PC-3 (cell line): ENCODE measurements around the gene AFF4. TPM values are rescaled to one million over a fixed set of nuclear protein-coding genes. Genes with fewer than 3 reads are reported as not detected.

Experiments used
- ATAC-seq: fragments of 200-7000 bp; cut with Tn5 transposase; 2 replicates; pipeline ENCODE4 v1.9.1; 2020; ENCODE audit warnings: mild to moderate bottlenecking, moderate library complexity
- BruUV-seq: library from RNA; stranded (reverse); fragments of 400-500 nt; replicated peaks from 2 replicates; lab custom pipeline; 2021; lab: Mats Ljungman, UMichigan
- CTCF ChIA-PET: fragments of 300-600 bp; sonication (Branson Sonifier 250); formaldehyde crosslinking; loops from one replicate; lab custom pipeline; 2022; ENCODE audit warnings: antibody characterized with exemption; lab: Charles Lee
- POLR2A ChIA-PET: fragments of 300-600 bp; sonication (Branson Sonifier 250); formaldehyde crosslinking; loops from one replicate; lab custom pipeline; 2022; ENCODE audit warnings: antibody characterized with exemption; ENCODE audit not compliant: unreplicated experiment; lab: Charles Lee
- DNase-seq: peaks from one replicate; pipeline ENCODE4 v3.0.0-alpha.2; 2015
- H2AFZ ChIP-seq: fragments of 300-600 bp; sonication (generic); 2 replicates; pipeline ENCODE4 v1.6.0; 2016; ENCODE audit warnings: antibody characterized with exemption, low read length
- H3F3A ChIP-seq: fragments of 300-600 bp; sonication (generic); one replicate; pipeline ENCODE4 v1.6.0; 2017; ENCODE audit warnings: antibody characterized with exemption, low read length, control low read depth, mild to moderate bottlenecking; ENCODE audit not compliant: unreplicated experiment
- H3K27ac ChIP-seq: fragments of 300-600 bp; sonication (generic); 2 replicates; pipeline ENCODE4 v1.5.1; 2016; ENCODE audit warnings: mild to moderate bottlenecking, low read length
- H3K27me3 ChIP-seq: fragments of 300-600 bp; sonication (generic); 2 replicates; pipeline ENCODE4 v1.6.1; 2016; ENCODE audit warnings: low read length, mixed read lengths
- H3K36me3 ChIP-seq: fragments of 300-600 bp; sonication (generic); 2 replicates; pipeline ENCODE4 v1.6.1; 2016; ENCODE audit warnings: low read depth, mixed run types, low read length, mixed read lengths
- H3K4me1 ChIP-seq: fragments of 300-600 bp; sonication (generic); 2 replicates; pipeline ENCODE4 v1.5.1; 2016; ENCODE audit warnings: low read length; ENCODE audit not compliant: insufficient read depth
- H3K4me2 ChIP-seq: fragments of 300-600 bp; sonication (generic); 2 replicates; pipeline ENCODE4 v1.6.0; 2016; ENCODE audit warnings: low read length
- H3K4me3 ChIP-seq: fragments of 300-600 bp; sonication (generic); 2 replicates; pipeline ENCODE4 v1.5.1; 2016; ENCODE audit warnings: mild to moderate bottlenecking, low read length, mixed read lengths
- H3K79me2 ChIP-seq: fragments of 300-600 bp; sonication (generic); 2 replicates; pipeline ENCODE4 v1.6.1; 2017; ENCODE audit warnings: low read length, mixed read lengths
- H3K9ac ChIP-seq: fragments of 300-600 bp; sonication (generic); 2 replicates; pipeline ENCODE4 v1.6.0; 2016; ENCODE audit warnings: mild to moderate bottlenecking, low read length
- H3K9me2 ChIP-seq: fragments of 300-600 bp; sonication (generic); replicated peaks from 2 replicates; pipeline ENCODE4 v1.6.1; 2016; ENCODE audit warnings: mixed run types, low read length, mixed read lengths
- H3K9me3 ChIP-seq: fragments of 300-600 bp; sonication (generic); 2 replicates; pipeline ENCODE4 v1.6.1; 2016; ENCODE audit warnings: low read length, mixed read lengths
- H4K20me1 ChIP-seq: fragments of 300-600 bp; sonication (generic); 2 replicates; pipeline ENCODE4 v1.6.1; 2016; ENCODE audit warnings: low read length, mixed read lengths
- EZH2 ChIP-seq: fragments of 300-600 bp; sonication (generic); IDR thresholded peaks from one replicate; pipeline ENCODE4 v1.6.1; 2017; ENCODE audit warnings: antibody characterized with exemption, mild to moderate bottlenecking, low read length; ENCODE audit not compliant: unreplicated experiment
- EZH2phosphoT487 ChIP-seq: fragments of 300-600 bp; sonication (generic); IDR thresholded peaks from 2 replicates; pipeline ENCODE4 v1.6.1; 2018; ENCODE audit warnings: mild to moderate bottlenecking, antibody characterized with exemption, low read length, borderline replicate concordance
- intact Hi-C: fragments of 100-400 bp; cut with micrococcal nuclease; formaldehyde crosslinking; loops from 2 replicates; pipeline ENCODE4 v1.9.0; 2023
- total RNA-seq: library from RNA; depleted of rRNA; stranded (reverse); fragments of >200 nt; gene quantifications from 2 replicates; pipeline ENCODE4 v1.2.3, GENCODE V29; 2014
- TF ChIP-seq, protein P1 (sequence below): fragments of 300-600 bp; sonication (generic); conservative IDR thresholded peaks from 2 replicates; pipeline ENCODE4 v1.5.1; 2017; ENCODE audit warnings: antibody characterized with exemption, low read depth, mild to moderate bottlenecking, low read length

Gene AFF4
- total RNA-seq, 1 experiment from 2014 or later: 23.5 TPM

DNA sequence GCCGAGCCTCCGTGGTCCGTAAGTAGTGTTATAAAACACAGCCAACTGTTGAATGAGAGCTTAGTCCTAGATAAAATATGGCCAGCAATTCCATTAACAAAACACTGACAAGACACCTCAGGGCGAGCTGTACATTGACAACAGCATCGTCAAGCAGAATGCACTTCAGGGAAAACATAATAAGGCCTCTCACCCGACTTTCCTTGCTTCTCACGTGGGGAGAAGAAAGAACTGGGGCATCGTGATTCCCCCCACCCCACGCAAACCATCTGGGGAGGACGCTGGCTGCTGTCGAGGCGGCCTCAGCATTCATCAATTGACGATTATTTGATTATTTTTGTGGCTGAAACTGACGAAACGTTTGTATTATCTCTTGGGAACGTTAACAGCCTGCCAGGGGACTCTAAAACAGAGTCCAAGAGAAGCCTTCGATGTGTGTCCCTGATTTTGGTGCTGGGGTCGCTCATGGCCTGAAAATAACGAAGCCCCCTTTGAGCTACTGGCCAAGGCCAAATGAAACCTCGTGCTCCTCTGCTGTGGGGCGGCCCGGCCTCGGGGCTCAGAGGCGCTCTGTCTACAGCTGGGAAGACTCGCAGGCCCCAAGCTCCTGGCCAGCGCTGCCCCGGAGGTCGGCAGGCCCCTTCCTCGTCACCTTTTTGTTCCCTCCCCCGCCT lies 97.6 kb downstream of the AFF4 start:
- peak overlapping the region; percentile 92 for H3K4me2 ChIP-seq
- TF ChIP-seq, protein P1, sequence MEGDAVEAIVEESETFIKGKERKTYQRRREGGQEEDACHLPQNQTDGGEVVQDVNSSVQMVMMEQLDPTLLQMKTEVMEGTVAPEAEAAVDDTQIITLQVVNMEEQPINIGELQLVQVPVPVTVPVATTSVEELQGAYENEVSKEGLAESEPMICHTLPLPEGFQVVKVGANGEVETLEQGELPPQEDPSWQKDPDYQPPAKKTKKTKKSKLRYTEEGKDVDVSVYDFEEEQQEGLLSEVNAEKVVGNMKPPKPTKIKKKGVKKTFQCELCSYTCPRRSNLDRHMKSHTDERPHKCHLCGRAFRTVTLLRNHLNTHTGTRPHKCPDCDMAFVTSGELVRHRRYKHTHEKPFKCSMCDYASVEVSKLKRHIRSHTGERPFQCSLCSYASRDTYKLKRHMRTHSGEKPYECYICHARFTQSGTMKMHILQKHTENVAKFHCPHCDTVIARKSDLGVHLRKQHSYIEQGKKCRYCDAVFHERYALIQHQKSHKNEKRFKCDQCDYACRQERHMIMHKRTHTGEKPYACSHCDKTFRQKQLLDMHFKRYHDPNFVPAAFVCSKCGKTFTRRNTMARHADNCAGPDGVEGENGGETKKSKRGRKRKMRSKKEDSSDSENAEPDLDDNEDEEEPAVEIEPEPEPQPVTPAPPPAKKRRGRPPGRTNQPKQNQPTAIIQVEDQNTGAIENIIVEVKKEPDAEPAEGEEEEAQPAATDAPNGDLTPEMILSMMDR: no peak
- peaks cover 7% of the 10 kb centered on the region for H4K20me1 ChIP-seq
- H3F3A ChIP-seq: no peaks in the 10 kb centered on the region
- H3K9me3 ChIP-seq: no peaks in the 10 kb centered on the region
- intact Hi-C loops: loop anchor here (1.0 kb wide), 1 partner anchor 36 kb away; the partner anchor contains the start of gene SHROOM1
- ChIA-PET CTCF (interaction anchor here (0.9 kb wide), 1 partner anchor 46 kb away, joined by 3 read pairs; no protein-coding TSS in a partner anchor), POLR2A (no interaction called here)
- no peaks in the 10 kb centered on the region for H3K9me2 ChIP-seq
- BruUV-seq: TSS peak; percentile 90
- H3K79me2 ChIP-seq: peaks cover 18% of the 10 kb centered on the region
- H3K9ac ChIP-seq: peak overlapping the region; percentile 97
- H2AFZ ChIP-seq: peak overlapping the region; percentile 85
- H3K4me3 ChIP-seq: peak overlapping the region; percentile 96
- peak overlapping the region; percentile 55 for H3K27ac ChIP-seq
- H3K36me3 ChIP-seq: peaks cover 12% of the 10 kb centered on the region; the same call in 1 of the 2 replicates
- no peaks in the 10 kb centered on the region for H3K27me3 ChIP-seq
- ATAC-seq: peak; percentile 48
- H3K4me1 ChIP-seq: peaks cover 15% of the 10 kb centered on the region
- no peak for DNase-seq

DNA sequence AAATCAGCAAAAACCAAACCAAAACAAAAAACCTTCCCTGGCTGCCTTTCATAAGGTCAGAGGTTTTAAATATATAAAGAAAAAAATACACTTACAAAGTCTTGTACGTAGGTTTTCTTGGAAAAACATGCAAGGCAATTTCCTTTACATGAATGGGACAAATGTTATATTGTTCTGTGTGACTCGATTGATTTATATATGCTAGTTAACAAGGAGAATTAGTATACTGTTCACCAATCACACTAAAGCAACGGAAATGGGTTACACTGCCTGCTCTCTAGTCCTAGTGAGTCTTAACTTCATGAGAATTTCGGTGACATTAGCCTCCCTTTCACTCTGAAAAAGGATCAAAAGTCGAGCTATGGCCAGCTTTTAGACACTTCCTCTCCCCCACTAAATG lies 102.7 kb downstream of the AFF4 start:
- TF ChIP-seq, protein P1: no peak
- TF ChIP-seq EZH2: no peak
- TF ChIP-seq EZH2phosphoT487: no peak
- H3K4me1 ChIP-seq: peaks cover 2% of the 10 kb centered on the region; the same call in 1 of the 2 replicates
- intact Hi-C loops: no loop called here
- H3K9me2 ChIP-seq: no peaks in the 10 kb centered on the region
- H3K4me2 ChIP-seq: no peak overlapping the region
- ChIA-PET POLR2A (no interaction called here), CTCF (no interaction called here)
- no peak for DNase-seq
- H2AFZ ChIP-seq: no peak overlapping the region
- ATAC-seq: no peak
- no TSS peak for BruUV-seq
- no peaks in the 10 kb centered on the region for H3F3A ChIP-seq
- H3K9me3 ChIP-seq: no peaks in the 10 kb centered on the region
- H3K79me2 ChIP-seq: no peaks in the 10 kb centered on the region
- no peak overlapping the region for H3K27ac ChIP-seq
- H4K20me1 ChIP-seq: no peaks in the 10 kb centered on the region
- H3K36me3 ChIP-seq: no peaks in the 10 kb centered on the region
- no peak overlapping the region for H3K4me3 ChIP-seq
- H3K27me3 ChIP-seq: no peaks in the 10 kb centered on the region
- no peak overlapping the region for H3K9ac ChIP-seq

DNA sequence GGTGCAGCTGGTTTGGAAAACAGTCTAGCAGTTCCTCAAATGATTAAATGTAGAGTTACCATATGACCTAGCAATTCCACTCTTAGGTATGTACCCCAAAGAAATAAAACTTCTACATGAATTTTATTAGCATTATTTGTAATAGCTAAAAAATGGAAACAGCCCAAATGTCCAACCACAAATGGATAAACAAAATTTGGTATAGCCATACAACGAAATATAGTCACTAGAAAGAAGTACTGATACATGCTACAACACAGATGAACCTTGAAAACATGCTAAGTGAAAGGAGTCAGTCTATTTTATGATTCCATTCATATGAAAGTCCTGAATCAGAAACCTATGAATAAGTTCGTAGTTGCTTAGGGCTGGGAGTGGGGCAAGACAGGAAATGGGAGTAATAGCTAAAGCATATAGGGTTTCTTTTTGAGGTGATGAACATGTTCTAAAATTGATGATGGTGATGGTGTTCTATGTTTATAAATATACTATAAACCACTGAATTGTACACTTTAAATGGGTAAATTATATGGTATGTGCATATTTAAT lies 103.5 kb downstream of the AFF4 start:
- H2AFZ ChIP-seq: no peak overlapping the region
- no peaks in the 10 kb centered on the region for H3K9me3 ChIP-seq
- H3F3A ChIP-seq: no peaks in the 10 kb centered on the region
- H4K20me1 ChIP-seq: no peaks in the 10 kb centered on the region
- no peak overlapping the region for H3K9ac ChIP-seq
- intact Hi-C loops: no loop called here
- no peaks in the 10 kb centered on the region for H3K9me2 ChIP-seq
- no TSS peak for BruUV-seq
- no peak overlapping the region for H3K27ac ChIP-seq
- no peak overlapping the region for H3K4me3 ChIP-seq
- H3K4me1 ChIP-seq: no peaks in the 10 kb centered on the region
- no peaks in the 10 kb centered on the region for H3K36me3 ChIP-seq
- TF ChIP-seq, protein P1: no peak
- no peak for TF ChIP-seq EZH2
- no peak for TF ChIP-seq EZH2phosphoT487
- H3K4me2 ChIP-seq: no peak overlapping the region
- ChIA-PET CTCF (no interaction called here), POLR2A (no interaction called here)
- ATAC-seq (no peak), DNase-seq (no peak)
- H3K27me3 ChIP-seq: no peaks in the 10 kb centered on the region
- H3K79me2 ChIP-seq: no peaks in the 10 kb centered on the region
